GM12874 (cell line): ENCODE measurements around the gene SNX18.

ENCODE experiments used
- CTCF ChIP-seq: IDR thresholded peaks from 2 replicates; pipeline ENCODE4 v1.5.1; 2011; ENCODE audit warnings: low read depth, mild to moderate bottlenecking, control low read depth, low read length, moderate library complexity; ENCODE audit not compliant: insufficient read depth

Gene SNX18

GRCh38 chr5:54589786-54590185, 72.2 kb downstream of the SNX18 start:
- TF ChIP-seq CTCF = no peak

GRCh38 chr5:54590824-54591223, 73.3 kb downstream of the SNX18 start:
- TF ChIP-seq CTCF = no peak

- TF ChIP-seq CTCF = no peak
Observed at GRCh38 chr5:54593779-54594178, 76.2 kb downstream of the SNX18 start.

- TF ChIP-seq CTCF = no peak
Observed at GRCh38 chr5:54594181-54594580, 76.6 kb downstream of the SNX18 start.

GRCh38 chr5:54595721-54596120, 78.2 kb downstream of the SNX18 start:
- no peak for TF ChIP-seq CTCF
